Right forelimb (tissue), 1 donor: ENCODE results near the gene COBL.

Experiments used
- DNase-seq: peaks from one replicate; pipeline ENCODE4 v3.0.0-alpha.2; 2018

The COBL gene

DNA sequence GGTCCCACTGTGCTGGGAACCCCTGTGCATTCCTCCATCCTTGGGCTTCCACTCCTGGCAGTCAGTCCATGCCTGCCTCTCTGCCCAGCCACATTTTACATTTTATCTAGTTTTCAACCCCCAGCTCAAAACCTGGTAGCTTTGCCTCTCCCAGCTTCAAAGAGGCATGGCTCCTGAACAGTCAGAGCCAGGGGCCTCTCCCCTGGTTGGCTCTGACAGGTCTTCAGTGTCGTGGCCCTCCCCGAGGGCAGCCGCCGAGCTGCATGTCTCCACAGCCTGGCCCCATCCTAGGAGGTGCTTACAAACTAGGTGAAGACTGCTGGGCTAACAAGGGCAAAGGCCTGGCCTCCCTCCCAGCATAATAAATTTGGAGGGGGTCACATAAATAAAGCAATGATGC, 14.8 kb downstream of the COBL start:
- DNase-seq = no peak

DNA sequence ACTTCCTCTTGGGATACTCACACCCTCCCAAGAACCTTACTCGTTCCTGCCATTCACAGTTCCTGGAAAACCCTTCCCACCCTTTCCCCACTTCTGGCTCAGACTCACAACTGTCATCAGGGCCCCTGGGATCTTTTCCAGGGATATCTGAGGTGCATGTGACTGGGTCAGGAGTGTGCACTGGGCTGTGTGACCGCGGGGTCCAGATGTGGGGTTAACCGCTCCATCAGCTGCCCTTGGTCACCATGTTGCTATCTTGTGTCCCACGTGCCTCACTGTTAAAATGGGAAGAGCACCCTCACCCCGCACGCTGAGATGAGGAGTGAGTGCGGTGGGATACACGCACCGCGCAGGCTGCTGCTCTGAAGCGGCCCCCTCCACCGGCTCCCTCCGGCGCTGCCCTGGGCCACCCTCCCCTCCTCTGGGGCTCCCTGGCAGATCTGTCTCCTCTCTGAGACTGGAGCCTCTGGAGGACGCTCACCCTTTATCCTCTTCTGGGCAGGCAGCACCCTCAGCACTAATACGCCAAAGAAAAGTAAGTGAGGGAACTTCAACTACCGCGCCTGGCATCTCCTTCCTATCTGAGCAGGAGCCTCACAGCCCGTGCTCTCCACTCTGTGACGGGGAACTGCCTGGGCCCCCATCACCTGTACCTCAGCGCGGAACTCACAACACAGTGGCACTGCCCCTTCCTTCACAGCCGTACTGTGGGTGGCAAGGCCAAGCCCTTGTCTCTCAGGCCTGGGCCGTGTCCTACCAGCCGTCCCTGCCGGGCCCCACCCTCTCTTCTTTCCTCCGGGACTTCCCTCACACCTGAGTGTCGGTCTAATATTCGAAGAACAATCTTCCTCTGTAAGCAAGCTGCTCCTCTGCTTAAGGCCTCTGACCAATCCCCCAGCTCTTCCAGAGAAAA, 15.6 kb downstream of the COBL start:
- DNase-seq = no peak

GRCh38 chr7:51299391-51300133, 17.0 kb downstream of the COBL start:
- no peak for DNase-seq

GRCh38 chr7:51298912-51299311, 17.7 kb downstream of the COBL start:
- DNase-seq = no peak

- DNase-seq = no peak
These were observed 18.6 kb downstream of the COBL start for GRCh38 chr7:51297986-51298385.

GRCh38 chr7:51295440-51296245, 21.0 kb downstream of the COBL start:
- DNase-seq = no peak

DNA sequence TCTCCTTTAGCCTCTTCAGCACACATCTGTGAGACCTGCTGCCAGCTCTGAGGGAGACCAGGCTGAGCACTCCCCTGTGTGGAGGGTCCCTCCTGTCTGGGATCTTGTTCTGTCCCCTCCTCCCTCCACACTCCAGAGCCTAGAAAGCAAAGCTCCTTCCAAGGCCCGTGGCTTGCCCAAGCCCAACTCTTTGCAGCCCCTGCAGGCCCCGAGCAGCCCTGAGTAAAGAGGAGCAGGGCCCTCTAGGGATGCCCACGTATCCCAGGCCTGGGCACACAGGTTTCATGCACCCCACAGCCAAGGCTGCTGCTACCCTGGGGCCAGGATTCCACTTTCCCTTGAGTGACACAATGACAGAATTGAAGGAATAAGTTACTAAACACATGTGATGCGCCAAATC, 24.0 kb downstream of the COBL start:
- DNase-seq = no peak

DNA sequence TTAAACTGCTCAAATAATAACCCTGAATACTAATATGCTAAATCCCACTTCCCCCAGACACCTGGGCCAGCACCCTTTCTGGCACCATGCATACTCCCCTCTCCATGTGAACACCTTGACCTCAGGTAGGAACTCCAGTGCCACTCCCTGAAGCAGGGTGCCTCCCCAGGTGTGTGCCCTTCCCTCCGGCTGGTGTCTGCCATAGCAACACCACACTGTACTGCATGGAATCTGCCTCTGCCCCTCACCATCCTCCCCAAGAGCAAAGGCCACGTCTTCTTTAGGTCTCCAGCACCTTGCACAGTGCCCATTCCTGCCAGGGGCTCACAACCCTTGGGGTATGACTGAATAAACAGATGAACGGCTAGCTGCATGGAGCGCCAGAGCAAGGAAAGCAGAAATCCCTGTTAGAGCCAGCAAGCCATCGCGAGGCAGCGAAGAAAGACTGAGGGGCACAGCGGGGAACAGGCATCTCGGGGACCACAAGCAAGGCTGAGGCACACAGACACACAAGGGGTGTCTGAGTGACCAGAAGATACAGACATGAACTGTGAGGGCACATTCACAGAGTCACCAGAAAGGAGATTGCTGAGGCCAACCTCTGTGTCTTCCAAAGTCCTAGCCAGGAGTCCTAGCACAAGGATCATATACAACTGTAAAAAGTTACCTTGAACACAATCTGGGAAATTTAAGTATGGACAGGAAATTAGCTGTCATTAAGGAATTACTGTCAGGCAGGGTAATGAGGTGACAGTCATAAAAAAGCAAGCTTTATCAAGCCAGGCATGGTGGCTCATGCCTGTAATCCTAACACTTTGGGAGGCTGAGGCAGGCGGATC, 25.7 kb downstream of the COBL start:
- no peak for DNase-seq

DNA sequence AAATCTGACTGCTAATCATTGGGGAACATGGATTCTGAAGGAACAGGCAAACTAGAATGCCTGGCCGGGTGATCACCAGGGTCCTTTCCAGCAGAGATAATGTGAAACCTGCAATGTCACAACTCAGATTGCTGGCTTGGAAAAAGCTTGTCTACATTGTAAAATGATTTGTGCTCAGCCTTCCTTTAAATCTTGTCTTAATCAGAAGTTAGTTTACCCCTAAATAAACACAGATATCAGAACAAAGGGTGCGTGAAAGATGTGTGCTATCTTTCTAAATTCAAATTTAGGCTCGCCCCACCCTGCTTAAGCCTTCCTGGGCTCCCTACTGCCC, 26.3 kb downstream of the COBL start:
- no peak for DNase-seq

DNA sequence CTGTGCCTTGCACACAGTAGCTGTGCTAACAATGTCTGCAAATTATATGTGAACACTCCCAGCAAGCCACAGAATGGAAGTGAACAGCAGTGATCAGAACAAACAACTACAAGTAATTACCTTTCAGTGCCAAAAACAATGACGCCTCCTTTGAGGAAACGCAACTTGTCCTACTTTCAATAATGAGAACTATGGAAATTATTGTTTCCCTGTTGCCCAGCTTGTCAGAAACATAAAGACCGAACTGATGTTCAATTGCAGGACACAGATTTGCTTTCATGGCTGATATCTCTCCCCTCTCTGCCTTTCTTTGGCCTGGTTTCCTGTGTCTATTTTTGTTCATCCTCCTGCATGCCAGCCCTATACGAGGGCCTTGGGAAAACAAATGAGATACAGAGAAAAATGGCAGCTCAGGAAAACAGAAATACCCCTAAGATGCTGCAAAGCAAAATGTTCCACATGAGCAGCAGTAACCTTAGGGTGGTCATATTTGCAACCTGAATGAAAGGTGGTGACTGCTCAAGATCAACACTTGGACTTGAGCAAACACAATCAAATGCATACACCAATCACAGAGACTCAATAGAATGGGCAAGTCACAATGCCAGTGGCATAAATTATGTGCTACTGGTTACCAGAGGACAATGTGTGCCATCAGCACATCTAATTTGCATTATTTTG, 26.8 kb downstream of the COBL start:
- no peak for DNase-seq

DNA sequence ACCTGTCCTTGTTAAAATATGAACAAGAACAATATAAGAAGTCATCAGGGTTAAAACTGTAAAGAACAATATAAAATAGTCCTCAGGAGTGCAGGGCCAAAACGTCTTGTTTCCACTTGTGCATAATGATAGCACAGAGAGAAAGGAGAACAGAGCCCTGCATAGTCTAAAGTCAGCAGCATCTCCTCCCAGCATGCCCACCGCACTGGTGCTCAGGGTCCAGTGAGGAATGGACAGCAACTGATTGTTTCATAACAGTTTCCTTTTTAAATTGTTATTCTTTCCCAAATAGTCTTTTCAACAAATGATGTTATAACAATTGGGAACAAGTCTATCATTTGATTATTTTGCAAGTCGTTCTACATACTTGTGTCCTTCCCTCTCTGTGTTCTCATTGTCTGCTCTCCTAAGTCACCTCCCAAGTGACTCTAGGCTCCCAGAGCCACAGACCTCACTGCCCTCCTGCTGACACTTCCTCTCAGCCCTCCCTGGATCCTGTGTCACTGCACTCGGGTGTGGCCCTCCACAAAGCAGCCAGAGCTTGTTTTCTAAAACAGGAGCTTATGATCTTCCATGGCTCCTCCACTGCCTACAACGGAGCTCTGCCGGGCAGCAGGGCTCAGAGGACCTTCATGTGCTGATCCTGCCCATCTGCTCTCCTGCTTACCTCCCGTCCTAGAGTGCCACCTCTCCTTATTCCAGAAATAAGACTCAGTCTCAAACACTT, 27.6 kb downstream of the COBL start:
- no peak for DNase-seq

- no peak for DNase-seq
These were observed 30.2 kb downstream of the COBL start for GRCh38 chr7:51286401-51286800.

GRCh38 chr7:51280156-51280555, 36.5 kb downstream of the COBL start:
- no peak for DNase-seq

DNA sequence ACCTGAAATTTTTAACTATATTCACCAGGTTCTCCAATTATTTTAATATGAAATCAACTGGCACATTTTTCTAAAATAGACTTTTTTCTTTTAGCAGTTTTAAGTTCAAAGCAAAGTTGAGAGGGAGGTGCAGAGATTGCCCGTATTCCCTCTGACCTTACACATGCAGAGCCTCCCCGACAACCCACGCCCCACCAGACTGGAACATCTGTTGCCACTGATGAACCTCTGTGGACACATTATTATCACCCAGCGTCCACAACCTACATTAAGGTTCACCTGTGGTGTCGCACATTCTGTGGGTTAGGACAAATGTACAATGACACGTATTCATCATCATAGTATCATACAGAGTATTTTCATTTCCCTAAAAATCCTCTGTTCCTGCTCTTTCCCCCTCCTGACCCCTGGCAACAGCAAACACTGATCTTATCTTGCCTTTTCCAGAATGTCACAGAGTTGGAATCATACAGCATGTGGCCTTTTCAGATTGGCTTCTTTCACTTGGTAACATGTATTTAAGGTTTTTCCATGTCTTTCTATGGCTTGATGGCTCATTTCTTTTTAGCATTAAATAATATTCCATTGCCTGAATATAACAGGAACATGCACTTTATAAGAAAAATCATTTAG, 37.1 kb downstream of the COBL start:
- DNase-seq = no peak

GRCh38 chr7:51278797-51279196, 37.8 kb downstream of the COBL start:
- DNase-seq = no peak

DNA sequence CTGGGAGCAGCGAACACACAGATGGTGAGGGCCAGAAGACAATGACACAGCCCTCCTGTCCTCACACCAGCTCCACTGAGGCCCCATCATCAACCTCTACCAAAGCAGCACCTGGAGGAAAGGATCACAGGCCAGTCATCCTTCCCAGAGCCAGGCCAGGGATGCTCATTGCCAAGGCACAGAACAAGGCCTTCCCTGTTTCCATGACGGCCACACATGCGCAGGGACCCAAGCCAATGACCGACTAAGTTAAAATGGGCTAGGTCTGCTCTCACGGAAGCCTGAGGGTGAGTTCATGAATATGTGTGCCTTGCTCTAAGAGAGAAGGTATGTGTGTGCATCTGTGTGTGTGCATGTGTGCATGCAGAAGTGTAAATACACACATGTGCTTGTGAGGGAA, 39.6 kb downstream of the COBL start:
- DNase-seq = no peak

DNA sequence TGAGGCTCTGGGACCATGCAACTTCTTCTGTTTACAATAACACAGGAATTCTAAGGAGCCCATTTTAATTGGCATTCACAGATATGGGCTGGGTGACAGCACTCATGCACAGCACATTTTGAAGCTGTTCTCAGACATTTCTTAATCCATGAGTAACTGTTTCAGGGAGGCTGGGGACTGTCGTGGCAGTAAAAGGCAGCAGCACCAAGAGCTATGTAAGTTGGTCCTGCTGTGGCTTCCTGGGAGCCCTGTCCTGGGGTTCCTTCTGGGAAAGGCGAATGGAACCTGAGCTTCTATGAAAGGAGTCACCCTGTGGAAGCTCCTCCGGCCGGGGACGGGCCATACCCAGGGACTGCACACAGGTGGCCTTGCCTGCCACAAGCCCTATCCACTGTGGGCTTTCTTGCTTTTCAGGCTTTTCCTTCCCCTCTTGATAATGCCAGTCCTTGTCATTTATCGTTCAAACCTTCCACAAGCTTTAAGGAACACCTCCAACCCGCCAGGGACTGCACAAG, 40.5 kb downstream of the COBL start:
- DNase-seq = no peak

GRCh38 chr7:51275532-51275931, 41.1 kb downstream of the COBL start:
- no peak for DNase-seq

DNA sequence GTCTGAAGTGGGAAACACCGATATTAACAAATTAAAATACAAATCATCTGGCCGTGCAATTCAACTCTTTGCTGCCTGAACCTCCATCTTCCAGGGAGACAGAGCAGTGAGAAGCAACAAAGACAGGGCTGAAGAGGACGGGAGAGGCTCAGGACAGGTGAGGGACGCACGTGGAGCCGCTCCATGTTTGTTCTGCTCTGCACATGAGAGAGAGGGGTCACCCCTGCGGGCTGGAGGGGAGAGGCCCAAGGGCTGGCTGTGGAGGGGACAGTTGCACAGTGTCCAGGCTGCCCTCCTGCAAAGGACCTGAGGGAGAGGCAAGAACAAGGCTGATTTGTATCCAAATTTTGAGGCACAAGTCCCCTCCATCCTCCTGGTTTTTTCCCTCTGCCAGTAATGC, 41.7 kb downstream of the COBL start:
- DNase-seq = no peak

DNA sequence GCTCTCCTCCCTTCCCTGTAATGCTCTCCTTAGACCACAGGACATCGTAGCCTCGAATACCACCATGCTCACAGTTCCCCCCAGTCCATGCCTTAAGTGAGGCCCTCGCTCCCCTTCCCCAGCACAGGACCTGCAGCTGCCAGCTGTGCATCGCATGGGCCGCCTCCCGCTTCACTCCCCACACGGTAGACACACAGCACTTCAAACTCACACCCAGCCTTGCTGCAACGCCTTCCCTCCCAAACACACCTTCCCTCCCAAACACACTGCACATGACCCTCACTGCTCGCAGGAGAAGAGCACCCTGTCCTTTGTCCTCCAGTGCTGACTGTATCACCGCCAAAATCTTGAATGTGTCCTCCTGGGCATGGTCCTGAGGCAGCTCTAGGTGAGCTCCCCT, 42.6 kb downstream of the COBL start:
- DNase-seq = no peak

- DNase-seq = no peak
These were observed 43.2 kb downstream of the COBL start for GRCh38 chr7:51273360-51273759.
